PC-3 (cell line): Measurements from ENCODE around the gene RAP1GAP2.

Experiments
- CTCF ChIP-seq: fragments of 300-600 bp; sonication (generic); conservative IDR thresholded peaks from 2 replicates; pipeline ENCODE4 v1.5.1; 2017; ENCODE audit warnings: antibody characterized with exemption, low read depth, mild to moderate bottlenecking, low read length
- EZH2 ChIP-seq: fragments of 300-600 bp; sonication (generic); IDR thresholded peaks from one replicate; pipeline ENCODE4 v1.6.1; 2017; ENCODE audit warnings: antibody characterized with exemption, mild to moderate bottlenecking, low read length; ENCODE audit not compliant: unreplicated experiment
- EZH2phosphoT487 ChIP-seq: fragments of 300-600 bp; sonication (generic); IDR thresholded peaks from 2 replicates; pipeline ENCODE4 v1.6.1; 2018; ENCODE audit warnings: mild to moderate bottlenecking, antibody characterized with exemption, low read length, borderline replicate concordance

GRCh38 chr17:2842464-2842863 lies 46.2 kb downstream of the RAP1GAP2 start:
- TF ChIP-seq CTCF = no peak
- TF ChIP-seq EZH2 = no peak
- no peak for TF ChIP-seq EZH2phosphoT487
